Measurements from ENCODE around the gene TM4SF18.

The TM4SF18 gene

DNA sequence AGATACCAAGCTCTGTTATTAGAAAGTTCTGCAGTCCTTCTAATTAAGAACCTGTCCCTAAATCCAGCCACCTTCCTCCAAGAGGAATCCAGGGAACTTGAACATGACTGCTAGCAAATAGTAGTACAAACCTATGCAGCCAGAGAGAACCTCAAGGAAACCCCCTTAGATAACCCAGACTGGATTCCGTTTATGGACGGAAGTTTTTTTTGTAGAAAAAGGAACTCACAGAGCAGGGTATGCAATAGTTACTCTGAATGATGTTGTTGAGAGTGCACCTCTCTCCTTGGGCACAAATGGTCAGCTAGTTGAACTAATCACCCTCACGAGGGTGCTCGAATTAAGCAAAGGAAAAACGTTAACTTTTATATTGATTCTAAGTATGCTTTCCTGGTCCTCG lies 40.8 kb downstream of the TM4SF18 start:
- in situ Hi-C loops (cut with MboI; ENCODE audit: low sequenced_read_pairs, unreplicated experiment): no loop called here
- no peak for DNase-seq (ENCODE audit: low spot score)
- TF ChIP-seq, protein P1, sequence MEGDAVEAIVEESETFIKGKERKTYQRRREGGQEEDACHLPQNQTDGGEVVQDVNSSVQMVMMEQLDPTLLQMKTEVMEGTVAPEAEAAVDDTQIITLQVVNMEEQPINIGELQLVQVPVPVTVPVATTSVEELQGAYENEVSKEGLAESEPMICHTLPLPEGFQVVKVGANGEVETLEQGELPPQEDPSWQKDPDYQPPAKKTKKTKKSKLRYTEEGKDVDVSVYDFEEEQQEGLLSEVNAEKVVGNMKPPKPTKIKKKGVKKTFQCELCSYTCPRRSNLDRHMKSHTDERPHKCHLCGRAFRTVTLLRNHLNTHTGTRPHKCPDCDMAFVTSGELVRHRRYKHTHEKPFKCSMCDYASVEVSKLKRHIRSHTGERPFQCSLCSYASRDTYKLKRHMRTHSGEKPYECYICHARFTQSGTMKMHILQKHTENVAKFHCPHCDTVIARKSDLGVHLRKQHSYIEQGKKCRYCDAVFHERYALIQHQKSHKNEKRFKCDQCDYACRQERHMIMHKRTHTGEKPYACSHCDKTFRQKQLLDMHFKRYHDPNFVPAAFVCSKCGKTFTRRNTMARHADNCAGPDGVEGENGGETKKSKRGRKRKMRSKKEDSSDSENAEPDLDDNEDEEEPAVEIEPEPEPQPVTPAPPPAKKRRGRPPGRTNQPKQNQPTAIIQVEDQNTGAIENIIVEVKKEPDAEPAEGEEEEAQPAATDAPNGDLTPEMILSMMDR (IDR thresholded peaks at IDR 0.05; ENCODE audit: borderline replicate concordance, control extremely low read depth, extremely low read depth, insufficient read depth, missing control alignments): no peak

DNA sequence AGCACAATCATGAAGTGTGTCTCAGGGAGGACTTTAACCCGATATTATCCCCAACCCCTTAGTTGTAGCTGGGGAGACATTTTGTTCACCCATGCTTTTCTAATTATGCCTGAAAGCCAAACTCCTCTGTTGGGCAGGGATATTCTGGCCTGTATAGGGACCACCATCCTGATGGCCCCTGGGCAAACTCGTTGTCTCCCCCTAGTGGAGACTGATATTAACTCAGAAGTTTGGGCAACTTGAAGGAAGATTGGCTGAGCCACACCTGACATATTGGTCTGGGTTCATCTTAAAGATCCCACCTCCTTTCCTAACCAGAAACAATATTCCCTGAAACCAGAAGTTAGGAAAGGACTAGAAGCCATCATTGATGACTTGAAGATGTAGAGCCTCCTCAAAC lies 42.3 kb downstream of the TM4SF18 start:
- TF ChIP-seq, protein P1 (IDR thresholded peaks at IDR 0.05; ENCODE audit: borderline replicate concordance, control extremely low read depth, extremely low read depth, insufficient read depth, missing control alignments): peak; percentile 40
- DNase-seq (ENCODE audit: low spot score): peak; percentile 39
- in situ Hi-C loops (cut with MboI; ENCODE audit: low sequenced_read_pairs, unreplicated experiment): no loop called here

DNA sequence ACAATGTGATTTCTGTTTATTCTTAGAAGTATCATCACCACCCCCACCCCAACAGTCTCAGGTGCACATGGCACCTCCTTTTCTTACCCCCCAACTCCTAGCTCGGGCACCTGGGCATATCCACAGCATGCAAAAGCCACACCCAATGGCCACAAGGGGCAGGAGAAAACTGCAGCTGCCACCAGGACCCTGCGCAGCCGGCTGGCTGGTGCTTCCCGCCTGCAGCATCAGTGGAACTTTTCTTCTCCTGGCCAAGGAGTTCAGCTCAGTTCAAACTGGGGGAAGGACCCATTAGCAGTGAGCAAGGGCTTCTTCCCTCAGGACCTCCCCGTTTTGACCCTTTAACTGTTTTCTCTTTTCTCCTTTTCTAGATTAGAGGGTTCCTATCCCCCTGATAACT lies 44.8 kb downstream of the TM4SF18 start:
- DNase-seq (ENCODE audit: low spot score): no peak
- in situ Hi-C loops (cut with MboI; ENCODE audit: low sequenced_read_pairs, unreplicated experiment): no loop called here

DNA sequence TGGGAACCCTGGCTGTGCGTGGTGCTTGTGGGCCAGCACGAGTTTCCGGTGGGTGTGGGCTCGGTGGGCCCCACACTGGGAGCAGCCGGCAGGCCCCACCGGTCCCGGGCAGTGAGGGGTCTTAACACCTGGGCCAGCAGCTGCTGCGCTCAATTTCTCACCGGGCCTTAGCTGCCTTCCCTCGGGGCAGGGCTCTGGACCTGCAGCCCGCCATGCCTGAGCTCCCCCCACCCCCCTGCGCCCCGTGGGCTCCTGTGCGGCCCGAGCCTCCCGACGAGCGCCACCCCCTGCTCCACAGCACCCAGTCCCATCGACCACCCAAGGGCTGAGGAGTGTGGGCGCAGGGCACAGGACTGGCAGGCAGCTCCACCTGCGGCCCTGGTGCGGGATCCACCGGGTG lies 49.4 kb downstream of the TM4SF18 start:
- TF ChIP-seq, protein P1 (IDR thresholded peaks at IDR 0.05; ENCODE audit: borderline replicate concordance, control extremely low read depth, extremely low read depth, insufficient read depth, missing control alignments): no peak
- in situ Hi-C loops (cut with MboI; ENCODE audit: low sequenced_read_pairs, unreplicated experiment): no loop called here

More for the DNA sequence above, 44.8 kb downstream of the TM4SF18 start:
- TF ChIP-seq, protein P1 (IDR thresholded peaks at IDR 0.05; ENCODE audit: borderline replicate concordance, control extremely low read depth, extremely low read depth, insufficient read depth, missing control alignments): no peak

DNA sequence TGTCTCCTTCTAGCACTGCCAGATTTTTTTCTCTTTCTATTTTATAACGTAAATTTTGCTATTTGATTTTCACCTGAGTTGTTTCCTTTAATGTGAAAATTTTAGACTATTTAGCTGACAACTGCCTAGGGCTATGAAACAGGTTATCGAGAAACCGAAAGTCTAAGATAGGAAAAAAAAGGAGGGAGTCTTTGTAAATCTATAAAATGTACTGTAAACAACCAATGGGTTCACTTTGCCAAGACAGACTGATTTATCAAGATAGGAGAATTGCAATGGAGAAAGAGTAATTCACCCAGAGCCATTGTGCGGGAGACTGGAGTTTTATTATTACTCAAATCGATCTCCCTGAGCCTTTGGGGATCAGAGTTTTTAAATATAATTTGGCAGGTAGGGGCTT lies 50.0 kb downstream of the TM4SF18 start:
- TF ChIP-seq, protein P1 (IDR thresholded peaks at IDR 0.05; ENCODE audit: borderline replicate concordance, control extremely low read depth, extremely low read depth, insufficient read depth, missing control alignments): no peak
- in situ Hi-C loops (cut with MboI; ENCODE audit: low sequenced_read_pairs, unreplicated experiment): no loop called here
- DNase-seq (ENCODE audit: low spot score): no peak

More for the DNA sequence above, 49.4 kb downstream of the TM4SF18 start:
- no peak for DNase-seq (ENCODE audit: low spot score)

DNA sequence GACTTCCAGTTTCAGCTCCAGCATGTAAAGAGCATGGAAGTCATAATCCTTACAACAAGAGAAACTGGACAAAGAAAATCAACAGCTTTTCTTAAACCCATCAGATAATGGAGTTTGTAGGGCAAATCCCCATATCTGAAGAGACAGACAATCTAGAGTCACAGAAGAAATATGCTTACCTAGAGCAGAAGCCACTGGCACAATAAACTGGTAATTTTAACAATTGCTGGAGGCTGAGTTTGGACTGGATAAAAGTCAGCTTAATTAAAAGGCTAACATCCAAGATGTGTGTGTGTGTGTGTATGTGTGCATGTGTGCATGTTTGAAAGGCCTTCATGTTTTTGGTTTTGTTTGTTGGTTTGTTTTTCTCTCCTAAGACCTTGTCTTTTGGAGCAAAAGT lies 50.6 kb downstream of the TM4SF18 start:
- DNase-seq (ENCODE audit: low spot score): no peak
- TF ChIP-seq, protein P1 (IDR thresholded peaks at IDR 0.05; ENCODE audit: borderline replicate concordance, control extremely low read depth, extremely low read depth, insufficient read depth, missing control alignments): no peak
- in situ Hi-C loops (cut with MboI; ENCODE audit: low sequenced_read_pairs, unreplicated experiment): no loop called here

DNA sequence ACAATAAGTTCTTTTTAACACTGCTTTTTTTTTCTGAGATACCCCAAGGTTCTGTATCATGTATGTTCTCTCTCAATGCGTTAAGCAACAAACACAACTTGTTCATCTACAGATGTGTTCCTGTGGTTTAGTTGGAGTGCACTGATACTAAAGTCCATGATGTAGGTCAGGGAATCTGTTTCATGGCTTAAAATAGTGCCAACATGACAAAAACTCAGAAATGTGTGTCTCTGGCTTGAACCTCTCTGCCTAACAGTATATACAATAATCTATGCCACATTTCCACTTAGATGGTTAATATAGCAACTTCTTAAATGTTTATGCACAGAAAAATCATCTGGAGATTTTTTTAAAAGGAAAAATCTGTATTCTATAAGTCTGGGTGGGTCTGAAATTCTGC lies 51.1 kb downstream of the TM4SF18 start:
- in situ Hi-C loops (cut with MboI; ENCODE audit: low sequenced_read_pairs, unreplicated experiment): no loop called here
- DNase-seq (ENCODE audit: low spot score): no peak
- TF ChIP-seq, protein P1 (IDR thresholded peaks at IDR 0.05; ENCODE audit: borderline replicate concordance, control extremely low read depth, extremely low read depth, insufficient read depth, missing control alignments): no peak
